Measurements from ENCODE around the gene IL18BP. TPM values are rescaled to one million over a fixed set of nuclear protein-coding genes. Genes with fewer than 3 reads are reported as not detected.

IL18BP gene
- polyA plus RNA-seq, 10 donors, result 4.3 to 11.5 (median 6.9) TPM

DNA sequence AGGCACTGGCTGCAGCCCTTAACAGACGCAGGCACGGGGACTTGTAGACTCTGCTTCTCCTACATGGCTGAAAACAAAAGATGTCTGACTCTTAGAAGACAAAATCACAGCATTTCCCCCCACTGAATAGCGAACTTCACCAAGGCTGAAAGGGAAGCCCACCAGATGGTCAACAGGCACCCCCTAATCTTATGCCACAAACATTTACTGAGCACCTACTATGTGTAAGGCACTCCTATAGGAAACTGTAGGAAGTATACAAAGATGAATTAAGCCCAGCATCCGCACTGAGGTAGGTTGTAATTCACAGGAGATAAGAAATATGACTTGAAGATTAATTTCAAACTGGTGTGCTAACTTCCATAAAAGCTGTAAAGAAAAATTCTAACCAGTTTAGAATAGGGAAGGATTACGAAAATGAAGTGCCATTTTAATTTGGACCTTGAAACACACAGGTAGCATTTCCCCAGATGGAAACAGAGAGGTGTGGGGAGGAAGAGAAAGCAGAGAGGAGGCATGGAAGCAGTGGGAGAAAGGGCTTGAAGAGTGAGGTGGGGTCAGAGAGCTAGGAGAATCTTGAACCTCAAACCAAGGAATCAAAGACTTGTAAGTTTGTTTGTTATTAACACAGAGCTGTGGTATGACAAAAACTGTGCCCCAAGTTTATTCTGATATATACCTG lies 43.5 kb downstream of the IL18BP start:
- peak in 1 of 3 donors; percentile 13 for DNase-seq

GRCh38 chr11:72045849-72046248 lies 47.1 kb downstream of the IL18BP start:
- DNase-seq, result peak in 1 of 3 donors; percentile 79

GRCh38 chr11:72048766-72049460 lies 50.2 kb downstream of the IL18BP start:
- DNase-seq, result no peak

Other genes starting within 250 kb of the IL18BP start
- not detected for gene DEFB108B, start 165.7 kb upstream of the IL18BP start, polyA plus RNA-seq (ENCODE audit: insufficient read length in 10 of 10)
- gene DEFB131B, start 120.5 kb upstream of the IL18BP start, polyA plus RNA-seq (ENCODE audit: insufficient read length in 10 of 10), result 1 to 10 TPM in 2 of 10 donors, not detected in 8; 1.3 to 2.2 TPM
- 1 to 10 TPM; 1.9 to 3.9 (median 2.9) TPM for gene XNDC1N, start 70.3 kb upstream of the IL18BP start, polyA plus RNA-seq (ENCODE audit: insufficient read length in 10 of 10)
- 10 to 100 TPM; 24.1 to 33.1 (median 27.5) TPM for gene RNF121, start 69.9 kb upstream of the IL18BP start, polyA plus RNA-seq (ENCODE audit: insufficient read length in 10 of 10)
- 100 to 1,000 TPM; 135 to 197 (median 155) TPM for gene NUMA1, start 81.6 kb downstream of the IL18BP start, polyA plus RNA-seq (ENCODE audit: insufficient read length in 10 of 10)
- gene LRRC51, start 81.9 kb downstream of the IL18BP start, polyA plus RNA-seq (ENCODE audit: insufficient read length in 10 of 10), result 10 to 100 TPM in 2 of 10 donors, 1 to 10 TPM in 8; 4.7 to 10.4 (median 6.8) TPM
- 10 to 100 TPM; 73.6 to 94.0 (median 82.1) TPM for gene LAMTOR1, start 104.4 kb downstream of the IL18BP start, polyA plus RNA-seq (ENCODE audit: insufficient read length in 10 of 10)
- not detected for gene TOMT, start 107.0 kb downstream of the IL18BP start, polyA plus RNA-seq (ENCODE audit: insufficient read length in 10 of 10)
- gene ANAPC15, start 113.8 kb downstream of the IL18BP start, polyA plus RNA-seq (ENCODE audit: insufficient read length in 10 of 10), result 10 to 100 TPM; 29.9 to 34.1 (median 32.2) TPM
- gene FOLR3, start 136.8 kb downstream of the IL18BP start, polyA plus RNA-seq (ENCODE audit: insufficient read length in 10 of 10), result not detected
- 1 to 10 TPM; 2.2 to 6.8 (median 3.5) TPM for gene FOLR1, start 193.2 kb downstream of the IL18BP start, polyA plus RNA-seq (ENCODE audit: insufficient read length in 10 of 10)
- 10 to 100 TPM; 18.5 to 34.7 (median 22.5) TPM for gene FOLR2, start 217.9 kb downstream of the IL18BP start, polyA plus RNA-seq (ENCODE audit: insufficient read length in 10 of 10)
- 100 to 1,000 TPM; 109 to 182 (median 141) TPM for gene INPPL1, start 225.9 kb downstream of the IL18BP start, polyA plus RNA-seq (ENCODE audit: insufficient read length in 10 of 10)
- not detected for gene PHOX2A, start 245.3 kb downstream of the IL18BP start, polyA plus RNA-seq (ENCODE audit: insufficient read length in 10 of 10)

All from muscle of back (tissue), 11 donors.